GM18511 (cell line): ENCODE results near the gene MED10.

Source experiments
- ATAC-seq: cut with Tn5 transposase; IDR thresholded peaks from one replicate; pipeline ENCODE4 v1.9.1; 2021; ENCODE audit warnings: mild to moderate bottlenecking, moderate library complexity; ENCODE audit not compliant: unreplicated experiment

Gene MED10

GRCh38 chr5:6399980-6400910, 21.9 kb upstream of the MED10 start:
- no peak for ATAC-seq

GRCh38 chr5:6398570-6399230, 20.4 kb upstream of the MED10 start:
- no peak for ATAC-seq

- no peak for ATAC-seq
Observed at GRCh38 chr5:6397536-6398269, 19.4 kb upstream of the MED10 start.

GRCh38 chr5:6396836-6397535, 18.6 kb upstream of the MED10 start:
- no peak for ATAC-seq

- ATAC-seq: no peak
Observed at GRCh38 chr5:6396043-6396442, 17.7 kb upstream of the MED10 start.

GRCh38 chr5:6395621-6396020, 17.3 kb upstream of the MED10 start:
- ATAC-seq: no peak

GRCh38 chr5:6395102-6395445, 16.7 kb upstream of the MED10 start:
- no peak for ATAC-seq

GRCh38 chr5:6394429-6395101, 16.2 kb upstream of the MED10 start:
- no peak for ATAC-seq

GRCh38 chr5:6393596-6394194, 15.3 kb upstream of the MED10 start:
- no peak for ATAC-seq

GRCh38 chr5:6392561-6392960, 14.2 kb upstream of the MED10 start:
- ATAC-seq: no peak

- no peak for ATAC-seq
Observed at GRCh38 chr5:6391151-6391550, 12.8 kb upstream of the MED10 start.

- ATAC-seq: no peak
Observed at GRCh38 chr5:6389946-6390530, 11.7 kb upstream of the MED10 start.

- no peak for ATAC-seq
Observed at GRCh38 chr5:6389397-6389796, 11.1 kb upstream of the MED10 start.

GRCh38 chr5:6387970-6388369, 9.6 kb upstream of the MED10 start:
- no peak for ATAC-seq

GRCh38 chr5:6386271-6386670, 7.9 kb upstream of the MED10 start:
- no peak for ATAC-seq

- ATAC-seq: no peak
Observed at GRCh38 chr5:6384856-6385255, 6.5 kb upstream of the MED10 start.

GRCh38 chr5:6383376-6383775, 5.0 kb upstream of the MED10 start:
- no peak for ATAC-seq

GRCh38 chr5:6379246-6379645, 899 bp upstream of the MED10 start:
- no peak for ATAC-seq

GRCh38 chr5:6378766-6379103, 388 bp upstream of the MED10 start:
- ATAC-seq: peak; percentile 42

- no peak for ATAC-seq
Observed at GRCh38 chr5:6377582-6377904, 804 bp downstream of the MED10 start.
